WTC11 (cell line): Measurements from ENCODE around the gene SGSM2. TPM values are rescaled to one million over a fixed set of nuclear protein-coding genes. Genes with fewer than 3 reads are reported as not detected.

Source experiments
- ATAC-seq: fragments of 200-7000 bp; cut with Tn5 transposase; 2 replicates; pipeline ENCODE4 v1.10.0; 2021; ENCODE audit warnings: mild to moderate bottlenecking, moderate library complexity
- Bru-seq: library from RNA; stranded (reverse); fragments of 400-500 nt; gene quantifications from one replicate; lab custom pipeline; 2021; lab: Mats Ljungman, UMichigan
- CTCF ChIA-PET: fragments of 300-600 bp; sonication (Branson Sonifier 250); formaldehyde crosslinking; loops from one replicate; lab custom pipeline; 2021; ENCODE audit warnings: antibody characterized with exemption; lab: Charles Lee
- POLR2A ChIA-PET: fragments of 350-600 bp; sonication (Branson Sonifier 250); formaldehyde crosslinking; loops from one replicate; lab custom pipeline; 2021; ENCODE audit warnings: antibody characterized with exemption; lab: Charles Lee
- DNase-seq: peaks from one replicate; pipeline ENCODE4 v3.0.0; 2021; ENCODE audit warnings: low spot score
- H3K27ac Mint-ChIP-seq: 2 replicates; pipeline ENCODE4 v1.8.0; 2021; ENCODE audit warnings: mixed read lengths
- H3K27me3 Mint-ChIP-seq: 2 replicates; pipeline ENCODE4 v1.8.0; 2021; ENCODE audit warnings: low read depth, mild to moderate bottlenecking, moderate library complexity, mixed read lengths
- H3K36me3 Mint-ChIP-seq: 2 replicates; pipeline ENCODE4 v1.8.0; 2021; ENCODE audit warnings: mixed read lengths
- H3K4me1 Mint-ChIP-seq: 2 replicates; pipeline ENCODE4 v1.8.0; 2022; ENCODE audit warnings: mixed read lengths
- H3K4me3 Mint-ChIP-seq: 2 replicates; pipeline ENCODE4 v1.8.0; 2021; ENCODE audit warnings: mild to moderate bottlenecking, moderate library complexity, mixed read lengths
- H3K9me3 Mint-ChIP-seq: 2 replicates; pipeline ENCODE4 v1.8.0; 2021; ENCODE audit warnings: mixed read lengths
- ESRRA ChIP-seq: sonication (generic); formaldehyde crosslinking; IDR thresholded peaks from 2 replicates; pipeline ENCODE4 v1.8.1; 2022; ENCODE audit warnings: mild to moderate bottlenecking, missing genetic modification reagents, borderline replicate concordance
- FOXP1 ChIP-seq: sonication (generic); formaldehyde crosslinking; IDR thresholded peaks from 2 replicates; pipeline ENCODE4 v1.8.0; 2022; ENCODE audit warnings: missing genetic modification reagents, mild to moderate bottlenecking, moderate library complexity, borderline replicate concordance
- KAT7 ChIP-seq: sonication (generic); formaldehyde crosslinking; IDR thresholded peaks from 2 replicates; pipeline ENCODE4 v1.8.1; 2023; ENCODE audit warnings: missing genetic modification reagents, mild to moderate bottlenecking, borderline replicate concordance
- MYBL2 ChIP-seq: sonication (generic); formaldehyde crosslinking; IDR thresholded peaks from 2 replicates; pipeline ENCODE4 v1.8.1; 2023; ENCODE audit warnings: mild to moderate bottlenecking, moderate library complexity, missing genetic modification reagents
- NR3C1 ChIP-seq: sonication (generic); formaldehyde crosslinking; conservative IDR thresholded peaks from 2 replicates; pipeline ENCODE4 v1.8.1; 2023; ENCODE audit warnings: low read depth, mild to moderate bottlenecking, missing genetic modification reagents
- RELA ChIP-seq: sonication (generic); formaldehyde crosslinking; IDR thresholded peaks from 2 replicates; pipeline ENCODE4 v1.8.1; 2022; ENCODE audit warnings: missing genetic modification reagents, mild to moderate bottlenecking, borderline replicate concordance
- SP1 ChIP-seq: sonication (generic); formaldehyde crosslinking; conservative IDR thresholded peaks from 2 replicates; pipeline ENCODE4 v1.8.1; 2022; ENCODE audit warnings: missing genetic modification reagents
- ZBTB21 ChIP-seq: sonication (generic); formaldehyde crosslinking; IDR thresholded peaks from 2 replicates; pipeline ENCODE4 v1.8.1; 2023; ENCODE audit warnings: mild to moderate bottlenecking, missing genetic modification reagents, borderline replicate concordance
- ZNF317 ChIP-seq: sonication (generic); formaldehyde crosslinking; IDR thresholded peaks from 2 replicates; pipeline ENCODE4 v1.8.1; 2023; ENCODE audit warnings: low read depth, mild to moderate bottlenecking, moderate library complexity, missing genetic modification reagents, borderline replicate concordance
- ZNF423 ChIP-seq: fragments of 250-450 bp; sonication (Bioruptor Pico); IDR thresholded peaks from 2 replicates; pipeline ENCODE4 v2.1.2; 2022; ENCODE audit warnings: mild to moderate bottlenecking, moderate library complexity
- ZNF671 ChIP-seq: fragments of 250-450 bp; sonication (Bioruptor Pico); IDR thresholded peaks from 2 replicates; pipeline ENCODE4 v1.8.0; 2021; ENCODE audit warnings: mild to moderate bottlenecking
- long read RNA-seq, 3 experiments: library from RNA in 1 of 3; library from capped mRNA in 1 of 3; library from polyadenylated mRNA in 1 of 3; unstranded in 2 of 3; stranded (forward) in 1 of 3; transcript quantifications; one replicate each; pipeline ENCODE4 v2.0.0, GENCODE V29; 2021
- total RNA-seq: library from RNA; stranded (reverse); gene quantifications from 3 replicates; pipeline ENCODE4 v1.2.3, GENCODE V29; 2021
- TF ChIP-seq, protein P1 (sequence below): sonication (generic); formaldehyde crosslinking; IDR thresholded peaks from 2 replicates; pipeline ENCODE4 v1.8.1; 2022; ENCODE audit warnings: missing genetic modification reagents, borderline replicate concordance
- TF ChIP-seq, protein P2 (sequence below): sonication (generic); formaldehyde crosslinking; IDR thresholded peaks from 2 replicates; pipeline ENCODE4 v1.8.1; 2022; ENCODE audit warnings: low read depth, missing genetic modification reagents, borderline replicate concordance
- TF ChIP-seq, protein P3 (sequence below): sonication (generic); formaldehyde crosslinking; IDR thresholded peaks from 2 replicates; pipeline ENCODE4 v1.8.1; 2023; ENCODE audit warnings: mild to moderate bottlenecking, missing genetic modification reagents
- TF ChIP-seq, protein P4 (sequence below): sonication (generic); formaldehyde crosslinking; conservative IDR thresholded peaks from 2 replicates; pipeline ENCODE4 v1.8.1; 2023; ENCODE audit warnings: mild to moderate bottlenecking, low read depth, missing genetic modification reagents, moderate library complexity
- TF ChIP-seq, protein P5 (sequence below): sonication (generic); formaldehyde crosslinking; IDR thresholded peaks from 2 replicates; pipeline ENCODE4 v1.8.1; 2023; ENCODE audit warnings: mild to moderate bottlenecking, missing genetic modification reagents
- TF ChIP-seq, protein P6 (sequence below): fragments of 250-450 bp; sonication (Bioruptor Pico); IDR thresholded peaks from 2 replicates; pipeline ENCODE4 v1.8.0; 2021; ENCODE audit warnings: mild to moderate bottlenecking
- TF ChIP-seq, protein P7 (sequence below): sonication (generic); formaldehyde crosslinking; IDR thresholded peaks from 2 replicates; pipeline ENCODE4 v1.8.1; 2022; ENCODE audit warnings: low read depth, mild to moderate bottlenecking, moderate library complexity, missing genetic modification reagents, borderline replicate concordance

The SGSM2 gene, protein sequence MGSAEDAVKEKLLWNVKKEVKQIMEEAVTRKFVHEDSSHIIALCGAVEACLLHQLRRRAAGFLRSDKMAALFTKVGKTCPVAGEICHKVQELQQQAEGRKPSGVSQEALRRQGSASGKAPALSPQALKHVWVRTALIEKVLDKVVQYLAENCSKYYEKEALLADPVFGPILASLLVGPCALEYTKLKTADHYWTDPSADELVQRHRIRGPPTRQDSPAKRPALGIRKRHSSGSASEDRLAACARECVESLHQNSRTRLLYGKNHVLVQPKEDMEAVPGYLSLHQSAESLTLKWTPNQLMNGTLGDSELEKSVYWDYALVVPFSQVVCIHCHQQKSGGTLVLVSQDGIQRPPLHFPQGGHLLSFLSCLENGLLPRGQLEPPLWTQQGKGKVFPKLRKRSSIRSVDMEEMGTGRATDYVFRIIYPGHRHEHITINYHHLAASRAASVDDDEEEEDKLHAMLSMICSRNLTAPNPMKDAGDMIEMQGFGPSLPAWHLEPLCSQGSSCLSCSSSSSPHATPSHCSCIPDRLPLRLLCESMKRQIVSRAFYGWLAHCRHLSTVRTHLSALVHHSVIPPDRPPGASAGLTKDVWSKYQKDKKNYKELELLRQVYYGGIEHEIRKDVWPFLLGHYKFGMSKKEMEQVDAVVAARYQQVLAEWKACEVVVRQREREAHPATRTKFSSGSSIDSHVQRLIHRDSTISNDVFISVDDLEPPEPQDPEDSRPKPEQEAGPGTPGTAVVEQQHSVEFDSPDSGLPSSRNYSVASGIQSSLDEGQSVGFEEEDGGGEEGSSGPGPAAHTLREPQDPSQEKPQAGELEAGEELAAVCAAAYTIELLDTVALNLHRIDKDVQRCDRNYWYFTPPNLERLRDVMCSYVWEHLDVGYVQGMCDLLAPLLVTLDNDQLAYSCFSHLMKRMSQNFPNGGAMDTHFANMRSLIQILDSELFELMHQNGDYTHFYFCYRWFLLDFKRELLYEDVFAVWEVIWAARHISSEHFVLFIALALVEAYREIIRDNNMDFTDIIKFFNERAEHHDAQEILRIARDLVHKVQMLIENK
- total RNA-seq (47.2 to 50.3 TPM (median 49.8 TPM) in 3 replicates), Bru-seq, nascent RNA (percentile 47 among the genes with signal in this experiment)
- long read RNA-seq, experiment 1, full-length matches to known transcripts = 22 of 105 reads
- long read RNA-seq, experiment 1, partial matches to known transcripts = 21 of 105 reads
- long read RNA-seq, experiment 1, other reads (novel, unspliced or antisense) = 62 of 105 reads
- long read RNA-seq, experiment 2, full-length matches to known transcripts = 3 of 16 reads
- long read RNA-seq, experiment 2, partial matches to known transcripts = 8 of 16 reads
- long read RNA-seq, experiment 2, other reads (novel, unspliced or antisense) = 5 of 16 reads
- long read RNA-seq, experiment 3, partial matches to known transcripts = 0 of 1 reads
- long read RNA-seq, experiment 3, other reads (novel, unspliced or antisense) = 1 of 1 reads

DNA sequence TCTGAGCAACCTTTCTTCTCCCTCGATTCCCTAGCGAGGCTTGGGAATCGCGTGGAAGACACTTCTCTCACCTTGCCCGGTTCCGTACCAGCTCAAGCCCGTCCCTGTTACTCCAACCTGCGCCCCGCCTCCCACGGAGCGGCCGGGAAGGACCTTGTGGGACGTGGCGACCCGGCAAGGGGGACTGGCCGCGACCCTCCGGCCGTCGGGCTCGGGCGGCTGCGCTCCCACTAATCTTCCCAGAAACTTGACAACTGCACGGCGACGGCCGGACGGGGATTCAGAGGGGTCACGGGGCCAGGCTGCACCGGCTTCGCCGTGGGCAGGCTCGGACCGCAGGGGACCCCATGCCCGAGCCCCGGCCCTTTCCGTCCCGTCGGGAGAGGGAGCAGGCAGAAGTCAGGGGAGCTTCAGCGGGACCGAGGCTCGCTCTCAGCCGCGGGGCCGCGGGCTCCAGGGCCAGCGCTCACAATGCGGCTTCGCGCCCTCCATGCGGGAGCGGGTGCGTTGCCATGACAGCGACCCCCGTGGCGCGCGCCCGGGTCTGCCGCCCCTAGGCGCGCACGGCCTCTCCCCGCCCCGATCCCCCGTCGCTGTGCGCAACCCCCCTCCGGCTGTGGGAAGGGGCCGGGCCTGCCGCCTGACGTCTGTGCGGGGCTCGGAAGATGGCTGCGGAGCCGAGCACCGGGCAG, at the start of gene SGSM2:
Gene SGSM2, plus strand, starts transcription at position 650 of the 692 bp plus-strand sequence. CDS start 188 bp downstream, outside the sequence.
- Mint-ChIP-seq H3K27me3 (no peaks in the 10 kb centered on the region), H3K27ac (peak within 1 kb of the TSS; percentile 99), H3K4me3 (peak within 1 kb of the TSS; percentile 77), H3K36me3 (peaks cover 5% of the 10 kb centered on the region), H3K9me3 (no peaks in the 10 kb centered on the region), H3K4me1 (peaks cover 4% of the 10 kb centered on the region)
- ATAC-seq (peak; percentile 13), DNase-seq (peak; percentile 49)
- CTCF ChIA-PET = interaction anchor here (0.5 to 5.0 kb wide), 14 partner anchors 11 to 282 kb away, joined by 3 to 119 read pairs (median 10); partner anchors contain the start of genes HIC1, SMG6 and SRR
- POLR2A ChIA-PET = interaction anchor here (0.8 to 3.1 kb wide), 9 partner anchors 10 to 620 kb away, joined by 3 to 38 read pairs (median 6); partner anchors contain the start of genes SMG6 and SRR
- no peak for TF ChIP-seq FOXP1 (CRISPR knock-in tag)
- TF ChIP-seq, protein P1, sequence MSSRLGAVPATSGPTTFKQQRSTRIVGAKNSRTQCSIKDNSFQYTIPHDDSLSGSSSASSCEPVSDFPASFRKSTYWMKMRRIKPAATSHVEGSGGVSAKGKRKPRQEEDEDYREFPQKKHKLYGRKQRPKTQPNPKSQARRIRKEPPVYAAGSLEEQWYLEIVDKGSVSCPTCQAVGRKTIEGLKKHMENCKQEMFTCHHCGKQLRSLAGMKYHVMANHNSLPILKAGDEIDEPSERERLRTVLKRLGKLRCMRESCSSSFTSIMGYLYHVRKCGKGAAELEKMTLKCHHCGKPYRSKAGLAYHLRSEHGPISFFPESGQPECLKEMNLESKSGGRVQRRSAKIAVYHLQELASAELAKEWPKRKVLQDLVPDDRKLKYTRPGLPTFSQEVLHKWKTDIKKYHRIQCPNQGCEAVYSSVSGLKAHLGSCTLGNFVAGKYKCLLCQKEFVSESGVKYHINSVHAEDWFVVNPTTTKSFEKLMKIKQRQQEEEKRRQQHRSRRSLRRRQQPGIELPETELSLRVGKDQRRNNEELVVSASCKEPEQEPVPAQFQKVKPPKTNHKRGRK = no peak
- peak; percentile 77; the same call in 1 of the 2 replicates for TF ChIP-seq MYBL2
- TF ChIP-seq, protein P2, sequence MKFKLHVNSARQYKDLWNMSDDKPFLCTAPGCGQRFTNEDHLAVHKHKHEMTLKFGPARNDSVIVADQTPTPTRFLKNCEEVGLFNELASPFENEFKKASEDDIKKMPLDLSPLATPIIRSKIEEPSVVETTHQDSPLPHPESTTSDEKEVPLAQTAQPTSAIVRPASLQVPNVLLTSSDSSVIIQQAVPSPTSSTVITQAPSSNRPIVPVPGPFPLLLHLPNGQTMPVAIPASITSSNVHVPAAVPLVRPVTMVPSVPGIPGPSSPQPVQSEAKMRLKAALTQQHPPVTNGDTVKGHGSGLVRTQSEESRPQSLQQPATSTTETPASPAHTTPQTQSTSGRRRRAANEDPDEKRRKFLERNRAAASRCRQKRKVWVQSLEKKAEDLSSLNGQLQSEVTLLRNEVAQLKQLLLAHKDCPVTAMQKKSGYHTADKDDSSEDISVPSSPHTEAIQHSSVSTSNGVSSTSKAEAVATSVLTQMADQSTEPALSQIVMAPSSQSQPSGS (CRISPR knock-in tag) = no peak
- TF ChIP-seq, protein P3, sequence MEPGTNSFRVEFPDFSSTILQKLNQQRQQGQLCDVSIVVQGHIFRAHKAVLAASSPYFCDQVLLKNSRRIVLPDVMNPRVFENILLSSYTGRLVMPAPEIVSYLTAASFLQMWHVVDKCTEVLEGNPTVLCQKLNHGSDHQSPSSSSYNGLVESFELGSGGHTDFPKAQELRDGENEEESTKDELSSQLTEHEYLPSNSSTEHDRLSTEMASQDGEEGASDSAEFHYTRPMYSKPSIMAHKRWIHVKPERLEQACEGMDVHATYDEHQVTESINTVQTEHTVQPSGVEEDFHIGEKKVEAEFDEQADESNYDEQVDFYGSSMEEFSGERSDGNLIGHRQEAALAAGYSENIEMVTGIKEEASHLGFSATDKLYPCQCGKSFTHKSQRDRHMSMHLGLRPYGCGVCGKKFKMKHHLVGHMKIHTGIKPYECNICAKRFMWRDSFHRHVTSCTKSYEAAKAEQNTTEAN (CRISPR knock-in tag) = 0 out of 2 replicates have a peak, but pooled peaks have one; percentile 28
- TF ChIP-seq NR3C1 (CRISPR knock-in tag) = no peak
- TF ChIP-seq, protein P4, sequence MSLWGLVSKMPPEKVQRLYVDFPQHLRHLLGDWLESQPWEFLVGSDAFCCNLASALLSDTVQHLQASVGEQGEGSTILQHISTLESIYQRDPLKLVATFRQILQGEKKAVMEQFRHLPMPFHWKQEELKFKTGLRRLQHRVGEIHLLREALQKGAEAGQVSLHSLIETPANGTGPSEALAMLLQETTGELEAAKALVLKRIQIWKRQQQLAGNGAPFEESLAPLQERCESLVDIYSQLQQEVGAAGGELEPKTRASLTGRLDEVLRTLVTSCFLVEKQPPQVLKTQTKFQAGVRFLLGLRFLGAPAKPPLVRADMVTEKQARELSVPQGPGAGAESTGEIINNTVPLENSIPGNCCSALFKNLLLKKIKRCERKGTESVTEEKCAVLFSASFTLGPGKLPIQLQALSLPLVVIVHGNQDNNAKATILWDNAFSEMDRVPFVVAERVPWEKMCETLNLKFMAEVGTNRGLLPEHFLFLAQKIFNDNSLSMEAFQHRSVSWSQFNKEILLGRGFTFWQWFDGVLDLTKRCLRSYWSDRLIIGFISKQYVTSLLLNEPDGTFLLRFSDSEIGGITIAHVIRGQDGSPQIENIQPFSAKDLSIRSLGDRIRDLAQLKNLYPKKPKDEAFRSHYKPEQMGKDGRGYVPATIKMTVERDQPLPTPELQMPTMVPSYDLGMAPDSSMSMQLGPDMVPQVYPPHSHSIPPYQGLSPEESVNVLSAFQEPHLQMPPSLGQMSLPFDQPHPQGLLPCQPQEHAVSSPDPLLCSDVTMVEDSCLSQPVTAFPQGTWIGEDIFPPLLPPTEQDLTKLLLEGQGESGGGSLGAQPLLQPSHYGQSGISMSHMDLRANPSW (CRISPR knock-in tag) = no peak
- no peak for TF ChIP-seq ZNF423 (CRISPR knock-in tag)
- TF ChIP-seq ZBTB21 (CRISPR knock-in tag) = no peak
- TF ChIP-seq, protein P5, sequence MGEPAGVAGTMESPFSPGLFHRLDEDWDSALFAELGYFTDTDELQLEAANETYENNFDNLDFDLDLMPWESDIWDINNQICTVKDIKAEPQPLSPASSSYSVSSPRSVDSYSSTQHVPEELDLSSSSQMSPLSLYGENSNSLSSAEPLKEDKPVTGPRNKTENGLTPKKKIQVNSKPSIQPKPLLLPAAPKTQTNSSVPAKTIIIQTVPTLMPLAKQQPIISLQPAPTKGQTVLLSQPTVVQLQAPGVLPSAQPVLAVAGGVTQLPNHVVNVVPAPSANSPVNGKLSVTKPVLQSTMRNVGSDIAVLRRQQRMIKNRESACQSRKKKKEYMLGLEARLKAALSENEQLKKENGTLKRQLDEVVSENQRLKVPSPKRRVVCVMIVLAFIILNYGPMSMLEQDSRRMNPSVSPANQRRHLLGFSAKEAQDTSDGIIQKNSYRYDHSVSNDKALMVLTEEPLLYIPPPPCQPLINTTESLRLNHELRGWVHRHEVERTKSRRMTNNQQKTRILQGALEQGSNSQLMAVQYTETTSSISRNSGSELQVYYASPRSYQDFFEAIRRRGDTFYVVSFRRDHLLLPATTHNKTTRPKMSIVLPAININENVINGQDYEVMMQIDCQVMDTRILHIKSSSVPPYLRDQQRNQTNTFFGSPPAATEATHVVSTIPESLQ = no peak
- no peak for TF ChIP-seq ZNF317 (CRISPR knock-in tag)
- TF ChIP-seq RELA (CRISPR knock-in tag) = peak; percentile 71; the same call in 1 of the 2 replicates
- TF ChIP-seq ZNF671 = no peak
- TF ChIP-seq SP1 (CRISPR knock-in tag) = peak; percentile 39; the same call in 1 of the 2 replicates
- TF ChIP-seq, protein P6, sequence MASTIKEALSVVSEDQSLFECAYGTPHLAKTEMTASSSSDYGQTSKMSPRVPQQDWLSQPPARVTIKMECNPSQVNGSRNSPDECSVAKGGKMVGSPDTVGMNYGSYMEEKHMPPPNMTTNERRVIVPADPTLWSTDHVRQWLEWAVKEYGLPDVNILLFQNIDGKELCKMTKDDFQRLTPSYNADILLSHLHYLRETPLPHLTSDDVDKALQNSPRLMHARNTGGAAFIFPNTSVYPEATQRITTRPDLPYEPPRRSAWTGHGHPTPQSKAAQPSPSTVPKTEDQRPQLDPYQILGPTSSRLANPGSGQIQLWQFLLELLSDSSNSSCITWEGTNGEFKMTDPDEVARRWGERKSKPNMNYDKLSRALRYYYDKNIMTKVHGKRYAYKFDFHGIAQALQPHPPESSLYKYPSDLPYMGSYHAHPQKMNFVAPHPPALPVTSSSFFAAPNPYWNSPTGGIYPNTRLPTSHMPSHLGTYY (CRISPR knock-in tag) = no peak
- TF ChIP-seq ESRRA (CRISPR knock-in tag) = no peak
- TF ChIP-seq, protein P7, sequence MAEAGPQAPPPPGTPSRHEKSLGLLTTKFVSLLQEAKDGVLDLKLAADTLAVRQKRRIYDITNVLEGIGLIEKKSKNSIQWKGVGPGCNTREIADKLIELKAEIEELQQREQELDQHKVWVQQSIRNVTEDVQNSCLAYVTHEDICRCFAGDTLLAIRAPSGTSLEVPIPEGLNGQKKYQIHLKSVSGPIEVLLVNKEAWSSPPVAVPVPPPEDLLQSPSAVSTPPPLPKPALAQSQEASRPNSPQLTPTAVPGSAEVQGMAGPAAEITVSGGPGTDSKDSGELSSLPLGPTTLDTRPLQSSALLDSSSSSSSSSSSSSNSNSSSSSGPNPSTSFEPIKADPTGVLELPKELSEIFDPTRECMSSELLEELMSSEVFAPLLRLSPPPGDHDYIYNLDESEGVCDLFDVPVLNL (CRISPR knock-in tag) = 0 out of 2 replicates have a peak, but pooled peaks have one; percentile 18
- no peak for TF ChIP-seq KAT7 (CRISPR knock-in tag)
